ENCODE results near the gene PLCB4. TPM values are rescaled to one million over a fixed set of nuclear protein-coding genes. Genes with fewer than 3 reads are reported as not detected.

PLCB4 gene
- total RNA-seq, 1 experiment from 2014 or later = 14.9 TPM

DNA sequence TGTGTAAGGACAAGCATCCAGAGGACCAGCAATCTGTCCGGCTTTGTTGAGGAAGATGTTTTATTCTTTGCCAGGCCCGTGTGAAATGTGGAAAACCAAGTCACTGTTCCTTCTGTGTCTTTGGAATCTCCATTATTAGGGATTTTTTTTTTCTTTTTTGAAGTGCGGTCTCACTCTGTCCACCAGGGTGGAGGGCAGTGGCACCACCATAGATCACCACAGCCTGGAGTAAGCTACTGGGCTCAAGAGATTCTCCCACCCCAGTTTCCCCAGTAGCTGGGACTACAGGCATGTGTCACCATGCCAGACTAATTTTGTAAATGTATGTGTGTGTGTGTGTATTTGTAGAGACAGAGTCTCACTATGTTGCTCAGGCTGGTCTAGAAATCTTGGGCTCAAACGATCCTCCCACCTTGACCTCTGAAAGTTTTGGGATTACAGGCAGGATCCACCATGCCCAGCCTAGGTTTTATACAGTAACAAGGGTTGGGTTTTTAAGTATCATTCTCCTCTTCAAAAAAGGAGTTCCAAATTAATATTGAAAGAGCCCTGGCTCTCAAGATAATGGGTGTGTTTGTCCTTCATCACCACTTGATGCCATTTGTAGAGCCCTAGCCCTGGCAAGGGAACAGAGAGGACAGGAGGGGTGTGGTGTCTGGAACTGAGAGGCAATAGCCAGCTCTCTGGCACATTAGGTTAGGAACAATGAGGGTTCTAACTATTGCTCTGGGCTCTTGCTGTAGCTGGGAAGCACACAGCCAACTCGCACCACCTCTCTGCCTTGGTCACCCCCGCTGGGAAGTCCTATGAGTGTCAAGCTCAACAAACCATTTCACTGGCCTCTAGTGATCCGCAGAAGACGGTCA is 448.6 kb downstream of the PLCB4 start:
- H3K4me3 ChIP-seq = no peak overlapping the region
- H3K79me2 ChIP-seq (ENCODE audit: low read depth) = no peaks in the 10 kb centered on the region
- no peak for TF ChIP-seq EZH2 (IDR thresholded peaks at IDR 0.05; ENCODE audit: low read depth)
- TF ChIP-seq, protein P1, sequence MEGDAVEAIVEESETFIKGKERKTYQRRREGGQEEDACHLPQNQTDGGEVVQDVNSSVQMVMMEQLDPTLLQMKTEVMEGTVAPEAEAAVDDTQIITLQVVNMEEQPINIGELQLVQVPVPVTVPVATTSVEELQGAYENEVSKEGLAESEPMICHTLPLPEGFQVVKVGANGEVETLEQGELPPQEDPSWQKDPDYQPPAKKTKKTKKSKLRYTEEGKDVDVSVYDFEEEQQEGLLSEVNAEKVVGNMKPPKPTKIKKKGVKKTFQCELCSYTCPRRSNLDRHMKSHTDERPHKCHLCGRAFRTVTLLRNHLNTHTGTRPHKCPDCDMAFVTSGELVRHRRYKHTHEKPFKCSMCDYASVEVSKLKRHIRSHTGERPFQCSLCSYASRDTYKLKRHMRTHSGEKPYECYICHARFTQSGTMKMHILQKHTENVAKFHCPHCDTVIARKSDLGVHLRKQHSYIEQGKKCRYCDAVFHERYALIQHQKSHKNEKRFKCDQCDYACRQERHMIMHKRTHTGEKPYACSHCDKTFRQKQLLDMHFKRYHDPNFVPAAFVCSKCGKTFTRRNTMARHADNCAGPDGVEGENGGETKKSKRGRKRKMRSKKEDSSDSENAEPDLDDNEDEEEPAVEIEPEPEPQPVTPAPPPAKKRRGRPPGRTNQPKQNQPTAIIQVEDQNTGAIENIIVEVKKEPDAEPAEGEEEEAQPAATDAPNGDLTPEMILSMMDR (conservative IDR thresholded peaks at IDR 0.05) = no peak
- no peaks in the 10 kb centered on the region for H4K20me1 ChIP-seq (ENCODE audit: insufficient read depth)
- DNase-seq = no peak
- no TSS peak for BruUV-seq (replicated peaks)
- ChIA-PET POLR2A (ENCODE audit: unreplicated experiment) (no interaction called here), CTCF (no interaction called here)
- H3K36me3 ChIP-seq (ENCODE audit: low read depth) = no peaks in the 10 kb centered on the region
- no peaks in the 10 kb centered on the region for H3K9me3 ChIP-seq (ENCODE audit: insufficient read depth, low read depth)
- H2AFZ ChIP-seq = no peak overlapping the region
- intact Hi-C loops (cut with micrococcal nuclease; ENCODE audit: unreplicated experiment) = no loop called here
- H3K4me1 ChIP-seq (replicated peaks; ENCODE audit: insufficient read depth) = no peaks in the 10 kb centered on the region
- H3F3A ChIP-seq (ENCODE audit: insufficient read depth, low read depth) = no peaks in the 10 kb centered on the region
- H3K27ac ChIP-seq = no peak overlapping the region
- H3K4me2 ChIP-seq = no peak overlapping the region
- H3K27me3 ChIP-seq (ENCODE audit: insufficient read depth, low read depth) = peaks cover 73% of the 10 kb centered on the region
- H3K9me2 ChIP-seq (ENCODE audit: insufficient read depth) = no peaks in the 10 kb centered on the region

DNA sequence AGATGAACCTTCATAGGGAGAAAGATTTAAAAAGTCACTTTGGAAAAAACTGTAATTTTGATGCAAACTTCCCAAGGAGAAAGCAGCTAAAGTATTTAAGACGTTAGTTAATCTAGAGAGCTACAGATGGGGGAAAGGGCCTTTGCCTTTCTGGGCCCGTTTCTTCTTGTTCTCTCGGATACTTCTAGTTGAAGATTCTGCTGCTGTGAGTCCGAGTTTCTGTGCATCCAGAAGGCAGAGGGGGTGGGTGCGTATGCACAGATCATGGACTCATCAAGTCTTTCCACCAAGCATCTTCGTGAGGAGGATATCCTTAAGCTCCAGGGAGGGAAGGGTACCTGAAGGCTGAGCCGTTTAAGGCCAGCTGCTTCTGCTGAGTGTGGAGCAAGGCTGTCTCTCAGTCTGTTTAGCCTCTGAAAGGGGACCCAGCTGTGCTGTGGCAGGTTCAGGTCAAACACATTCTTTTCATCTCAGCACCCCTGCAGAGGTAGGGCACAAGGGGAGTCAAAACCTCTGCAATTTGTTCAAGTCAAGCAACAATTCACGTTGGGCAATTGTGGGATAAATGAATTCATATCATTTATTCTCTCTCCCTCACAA is 449.8 kb downstream of the PLCB4 start:
- TF ChIP-seq EZH2 (IDR thresholded peaks at IDR 0.05; ENCODE audit: low read depth) = no peak
- TF ChIP-seq, protein P1 (conservative IDR thresholded peaks at IDR 0.05) = no peak
- no peaks in the 10 kb centered on the region for H3K36me3 ChIP-seq (ENCODE audit: low read depth)
- H3K27me3 ChIP-seq (ENCODE audit: insufficient read depth, low read depth) = peaks cover 69% of the 10 kb centered on the region
- no peaks in the 10 kb centered on the region for H3K4me1 ChIP-seq (replicated peaks; ENCODE audit: insufficient read depth)
- DNase-seq = no peak
- no peaks in the 10 kb centered on the region for H3F3A ChIP-seq (ENCODE audit: insufficient read depth, low read depth)
- no peak overlapping the region for H3K27ac ChIP-seq
- ChIA-PET CTCF (no interaction called here), POLR2A (ENCODE audit: unreplicated experiment) (no interaction called here)
- no peaks in the 10 kb centered on the region for H3K9me3 ChIP-seq (ENCODE audit: insufficient read depth, low read depth)
- no peaks in the 10 kb centered on the region for H4K20me1 ChIP-seq (ENCODE audit: insufficient read depth)
- H3K79me2 ChIP-seq (ENCODE audit: low read depth) = no peaks in the 10 kb centered on the region
- H3K4me2 ChIP-seq = no peak overlapping the region
- intact Hi-C loops (cut with micrococcal nuclease; ENCODE audit: unreplicated experiment) = no loop called here
- no TSS peak for BruUV-seq (replicated peaks)
- no peak overlapping the region for H2AFZ ChIP-seq
- no peak overlapping the region for H3K4me3 ChIP-seq
- no peaks in the 10 kb centered on the region for H3K9me2 ChIP-seq (ENCODE audit: insufficient read depth)

DNA sequence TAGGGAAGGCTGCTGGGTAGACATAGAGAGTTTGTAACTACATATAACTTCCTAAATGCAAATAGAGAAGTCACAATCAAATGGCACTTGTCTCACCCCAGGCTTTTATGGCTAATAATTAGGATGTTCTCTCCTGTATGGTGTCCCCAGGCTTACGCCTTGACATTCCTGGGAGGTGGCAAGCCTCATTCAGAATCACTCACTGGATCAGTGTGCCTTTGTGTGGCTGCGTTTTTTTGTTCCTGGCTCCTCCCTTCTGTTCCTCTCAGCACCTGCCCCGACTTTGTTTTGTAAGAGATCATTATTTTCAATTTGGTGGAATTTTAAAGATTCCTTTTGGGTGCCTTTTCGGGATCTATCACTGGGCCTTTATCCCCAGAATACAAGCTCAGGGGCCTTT is 451.2 kb downstream of the PLCB4 start:
- Histone ChIP-seq H3K9me2 (ENCODE audit: insufficient read depth) (no peaks in the 10 kb centered on the region), H3K4me1 (replicated peaks; ENCODE audit: insufficient read depth) (no peaks in the 10 kb centered on the region), H3K4me3 (no peak overlapping the region), H3K36me3 (ENCODE audit: low read depth) (no peaks in the 10 kb centered on the region), H3K9me3 (ENCODE audit: insufficient read depth, low read depth) (no peaks in the 10 kb centered on the region), H3F3A (ENCODE audit: insufficient read depth, low read depth) (no peaks in the 10 kb centered on the region), H4K20me1 (ENCODE audit: insufficient read depth) (no peaks in the 10 kb centered on the region), H3K4me2 (no peak overlapping the region), H3K27me3 (ENCODE audit: insufficient read depth, low read depth) (peaks cover 56% of the 10 kb centered on the region), H2AFZ (no peak overlapping the region), H3K27ac (no peak overlapping the region), H3K79me2 (ENCODE audit: low read depth) (no peaks in the 10 kb centered on the region)
- TF ChIP-seq EZH2 (IDR thresholded peaks at IDR 0.05; ENCODE audit: low read depth) = no peak
- TF ChIP-seq, protein P1 (conservative IDR thresholded peaks at IDR 0.05) = no peak
- intact Hi-C loops (cut with micrococcal nuclease; ENCODE audit: unreplicated experiment) = no loop called here
- BruUV-seq (replicated peaks) = no TSS peak
- CTCF ChIA-PET = no interaction called here
- DNase-seq = no peak
- POLR2A ChIA-PET (ENCODE audit: unreplicated experiment) = no interaction called here

Data from PC-9 (cell line).